EH (cell line): ENCODE results near the gene ARF3.

Source experiments
- DNase-seq: peaks from one replicate; pipeline ENCODE4 v3.0.0-alpha.2; 2015; ENCODE audit warnings: low read depth

The ARF3 gene

GRCh38 chr12:48957141-48958048 lies at the start of gene ARF3:
ARF3 (minus strand) TSS chr12:48957487; CDS start chr12:48941095, 16,392 bp downstream.
- DNase-seq, result peak; percentile 93

DNA sequence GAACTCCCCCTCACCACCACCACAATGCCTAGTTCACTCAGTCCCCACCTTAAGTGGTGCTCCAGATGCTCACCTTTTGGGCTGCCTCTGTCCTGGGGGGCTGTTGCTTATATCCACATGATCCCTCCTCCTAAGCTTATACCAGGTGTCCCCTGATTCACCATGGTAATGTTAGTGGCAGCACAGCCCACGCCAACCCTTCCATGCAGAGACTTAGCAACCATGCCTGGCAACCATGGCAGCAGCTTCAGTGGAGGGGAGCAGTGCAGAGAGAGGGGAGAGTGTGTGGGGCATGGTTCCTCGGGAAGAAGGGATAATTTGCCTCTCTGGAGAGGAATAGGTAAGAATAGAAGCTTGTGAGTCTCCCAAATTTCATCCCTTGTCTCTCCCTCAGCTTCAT lies 43.1 kb upstream of the ARF3 start:
- DNase-seq, result no peak

- DNase-seq, result peak; percentile 75
These were observed 42.3 kb upstream of the ARF3 start, which contains the start of gene DDN for GRCh38 chr12:48999371-49000131. DDN (minus strand) TSS chr12:48999375; CDS start chr12:48999287, 88 bp downstream.

DNA sequence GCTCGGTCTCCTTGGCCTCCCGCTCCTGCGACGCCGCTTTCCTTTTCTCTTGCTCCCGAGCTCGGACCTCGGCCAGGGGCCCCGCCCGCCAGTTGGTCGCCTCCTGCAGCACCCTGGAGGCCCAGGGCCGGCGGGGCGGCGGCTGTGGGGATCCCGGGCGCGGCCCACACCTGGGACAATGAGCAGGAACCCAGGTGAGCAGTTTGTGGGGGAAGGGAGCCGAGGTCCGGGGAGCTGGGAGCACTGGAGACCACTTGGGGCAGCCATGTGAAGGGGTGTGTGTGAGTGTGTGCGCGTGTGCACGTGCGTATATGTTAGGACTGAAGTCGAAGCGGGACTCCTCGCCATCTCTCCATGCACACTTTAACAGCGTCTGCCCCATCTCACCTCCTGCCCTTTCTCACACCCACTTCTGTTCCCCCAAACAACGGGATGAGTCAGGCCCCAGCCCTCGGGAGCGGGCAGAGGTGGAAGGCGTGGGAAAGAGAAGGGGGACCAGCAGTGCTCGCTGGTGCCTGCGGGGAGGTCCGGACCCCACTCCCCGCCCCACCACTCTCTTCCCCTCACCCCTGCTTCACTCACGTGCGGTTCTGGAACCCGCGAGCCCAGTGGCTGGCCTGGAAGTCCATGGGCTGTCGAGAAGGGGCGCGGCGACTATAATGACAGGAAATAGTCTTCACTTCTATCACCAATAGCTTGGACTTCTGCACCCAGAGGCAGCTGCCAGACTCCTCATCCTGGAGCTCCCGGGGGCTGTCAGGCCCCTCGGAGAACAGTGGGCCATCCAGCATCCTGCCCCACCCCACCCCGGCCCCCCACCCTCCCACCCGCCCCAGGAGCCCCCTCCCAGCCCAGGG lies 41.4 kb upstream of the ARF3 start:
- peak; percentile 50 for DNase-seq

DNA sequence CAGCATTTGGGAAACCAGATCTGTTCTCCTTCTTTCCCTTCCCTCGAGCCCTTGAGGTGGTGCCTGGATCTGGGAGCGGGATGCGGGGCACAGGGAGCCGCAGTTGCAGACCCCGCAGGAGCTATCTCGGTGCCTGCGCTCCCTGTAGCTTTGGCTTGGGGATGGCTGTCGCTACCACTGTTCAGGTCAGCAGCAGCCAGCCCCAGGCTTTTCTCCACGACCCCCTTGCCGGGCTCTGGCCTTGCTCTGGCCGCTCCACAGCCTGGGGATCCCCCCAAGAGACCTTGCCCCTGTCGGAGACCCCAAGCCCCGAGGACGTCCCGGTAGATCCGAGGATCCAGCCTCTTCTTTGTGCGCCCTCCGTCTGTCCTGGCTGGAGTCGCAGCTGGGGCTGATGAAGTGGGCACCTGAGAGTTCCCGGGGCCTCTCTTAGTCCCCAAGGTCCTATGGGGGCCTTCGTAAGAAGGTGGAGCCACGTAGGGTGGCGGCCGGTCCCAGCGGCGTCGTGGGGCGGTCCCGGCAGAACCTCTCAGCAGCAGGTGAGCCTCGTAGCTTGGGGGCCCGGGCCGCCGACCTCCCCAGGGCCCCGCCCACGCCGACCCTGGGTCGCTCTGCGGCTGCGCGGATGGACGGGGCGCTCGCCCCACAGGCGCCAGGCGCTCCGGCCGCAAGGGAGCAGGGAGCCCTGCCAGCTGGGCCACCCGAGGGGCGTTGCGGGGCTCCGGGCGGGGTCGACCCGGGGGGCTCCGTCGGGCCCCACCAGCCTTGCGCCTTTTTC lies 40.6 kb upstream of the ARF3 start:
- DNase-seq, result no peak

GRCh38 chr12:48996794-48997718 lies 39.8 kb upstream of the ARF3 start:
- DNase-seq, result peak; percentile 83

DNA sequence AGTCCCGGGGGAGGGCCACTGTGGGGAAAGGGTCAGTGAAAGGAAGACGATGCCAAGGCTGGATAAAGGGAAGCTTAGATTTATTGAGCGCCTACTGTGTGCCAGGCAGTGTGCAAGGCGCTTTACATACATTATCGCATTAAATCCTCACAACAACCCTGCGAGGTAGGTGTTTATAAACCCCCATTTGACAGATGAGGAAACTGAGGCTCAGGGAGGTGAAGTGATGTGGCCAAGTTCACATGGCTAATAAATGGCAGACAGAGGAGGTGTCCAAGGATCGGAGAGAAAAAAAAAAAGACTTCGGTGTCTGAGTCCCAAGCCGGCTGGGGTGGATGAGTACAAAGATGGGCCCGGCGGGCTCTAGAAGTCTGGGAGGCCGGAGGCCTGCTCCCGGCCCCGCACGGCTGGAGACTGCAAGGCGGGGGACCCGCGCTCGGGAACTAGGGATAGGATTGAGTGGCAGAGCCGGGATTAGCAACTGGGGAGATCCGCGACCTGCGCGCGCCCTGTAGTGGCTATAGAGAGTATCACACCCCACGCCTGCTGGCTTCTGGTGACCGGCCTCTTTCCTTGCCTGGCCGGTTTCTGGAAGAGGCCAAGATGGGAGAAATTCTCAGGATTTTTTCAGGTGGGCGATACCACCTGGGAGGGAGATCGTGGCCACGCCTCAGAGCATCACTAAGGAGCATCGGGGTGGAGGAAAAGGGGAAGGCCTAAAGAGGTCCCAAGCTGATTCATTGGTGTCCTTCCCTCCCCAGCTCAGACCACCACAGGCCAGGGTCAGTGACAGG lies 38.0 kb upstream of the ARF3 start:
- DNase-seq, result peak; percentile 84

GRCh38 chr12:48994224-48995085 lies 37.2 kb upstream of the ARF3 start:
- DNase-seq, result no peak

DNA sequence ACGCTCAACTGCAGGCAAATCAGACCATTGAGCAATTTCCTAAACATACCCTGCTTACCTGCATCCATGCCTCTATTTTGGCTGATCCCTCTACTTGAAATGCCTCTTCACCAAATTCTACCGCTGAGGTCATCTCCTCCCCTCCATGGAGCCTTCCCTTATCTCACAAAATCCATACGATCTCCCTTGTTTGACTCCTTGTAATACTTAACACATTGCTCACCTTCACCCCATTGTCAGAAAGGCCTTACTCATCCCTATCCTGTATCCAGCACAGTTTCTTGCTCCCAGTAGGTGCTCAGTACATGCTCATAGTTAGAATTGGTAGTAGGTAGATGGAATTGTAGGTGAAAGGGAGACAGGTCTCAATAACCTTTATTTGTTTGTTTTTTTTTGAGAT lies 36.5 kb upstream of the ARF3 start:
- DNase-seq, result no peak

- DNase-seq, result no peak
These were observed 34.2 kb upstream of the ARF3 start for GRCh38 chr12:48991247-48992050.

DNA sequence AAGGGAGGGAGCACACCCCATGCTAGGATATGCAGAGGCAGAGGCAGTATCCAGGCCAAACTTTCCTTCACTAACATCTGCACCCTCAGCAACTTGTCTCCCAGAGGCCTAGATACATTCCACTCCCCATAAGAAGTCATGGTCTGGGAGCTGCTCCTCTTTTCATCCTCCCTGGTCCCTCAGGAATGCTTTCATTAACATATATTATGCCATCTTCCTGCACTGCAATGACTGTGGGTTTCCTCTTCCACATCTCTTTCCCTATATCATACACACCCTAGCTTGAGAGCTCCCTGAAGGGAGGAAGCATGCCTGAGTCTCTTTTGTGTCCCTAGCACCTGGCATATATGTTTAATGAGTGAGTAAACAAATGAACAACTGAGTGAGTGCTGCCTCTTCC lies 33.3 kb upstream of the ARF3 start:
- DNase-seq, result no peak

DNA sequence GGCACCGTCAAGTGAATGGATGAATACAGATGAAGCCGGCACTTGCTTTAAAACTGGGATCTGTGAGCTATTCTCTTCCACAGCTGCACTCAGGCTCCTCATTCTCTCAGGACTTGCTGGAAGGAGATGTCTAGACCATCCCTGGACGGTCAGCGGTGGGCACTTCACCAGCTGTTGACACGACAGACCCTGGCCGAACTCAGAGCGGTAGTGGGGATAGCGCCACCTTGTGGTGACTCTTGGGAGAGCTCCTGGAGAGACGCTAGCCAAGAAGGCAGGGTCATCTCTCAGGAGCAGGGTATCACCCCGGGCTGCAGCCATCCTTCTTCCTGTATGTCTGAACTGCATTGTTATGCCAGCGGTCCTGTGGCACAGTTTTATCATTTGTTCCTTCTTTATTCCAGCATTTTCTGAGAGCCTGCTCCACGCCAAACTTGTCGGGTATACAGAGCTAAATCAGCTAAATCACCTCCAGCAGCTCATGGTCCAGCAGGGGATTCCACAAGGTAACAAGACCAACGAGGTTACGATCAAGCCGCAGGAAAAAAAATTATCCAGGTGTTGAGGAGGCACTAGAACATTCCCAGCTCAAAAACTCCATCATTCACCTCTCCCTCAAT lies 30.9 kb upstream of the ARF3 start:
- peak; percentile 61 for DNase-seq

- DNase-seq, result no peak
These were observed 29.5 kb upstream of the ARF3 start for GRCh38 chr12:48986720-48987291.

- DNase-seq, result no peak
These were observed 28.6 kb upstream of the ARF3 start for GRCh38 chr12:48985901-48986300.

DNA sequence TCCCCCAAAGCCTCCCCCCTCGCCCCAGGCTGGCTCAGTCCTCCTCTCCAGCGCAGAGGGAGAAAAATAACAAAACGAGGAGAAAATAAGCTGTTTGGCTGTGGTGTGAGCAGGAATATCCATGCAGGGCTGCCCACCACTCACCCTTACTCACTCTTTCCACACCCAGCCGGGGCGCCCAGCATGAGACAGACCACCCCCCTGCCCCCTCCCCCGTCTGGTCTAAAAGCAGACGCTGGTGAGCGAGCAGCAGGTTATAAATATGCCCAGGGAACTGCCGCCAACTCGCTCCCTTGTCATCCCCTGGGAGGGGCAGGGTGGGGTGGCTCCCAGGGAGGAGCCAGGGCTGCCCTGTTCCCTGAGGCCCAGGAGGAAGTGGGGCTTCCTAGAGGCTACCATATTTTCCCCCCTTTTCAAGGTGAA lies 28.2 kb upstream of the ARF3 start:
- no peak for DNase-seq

DNA sequence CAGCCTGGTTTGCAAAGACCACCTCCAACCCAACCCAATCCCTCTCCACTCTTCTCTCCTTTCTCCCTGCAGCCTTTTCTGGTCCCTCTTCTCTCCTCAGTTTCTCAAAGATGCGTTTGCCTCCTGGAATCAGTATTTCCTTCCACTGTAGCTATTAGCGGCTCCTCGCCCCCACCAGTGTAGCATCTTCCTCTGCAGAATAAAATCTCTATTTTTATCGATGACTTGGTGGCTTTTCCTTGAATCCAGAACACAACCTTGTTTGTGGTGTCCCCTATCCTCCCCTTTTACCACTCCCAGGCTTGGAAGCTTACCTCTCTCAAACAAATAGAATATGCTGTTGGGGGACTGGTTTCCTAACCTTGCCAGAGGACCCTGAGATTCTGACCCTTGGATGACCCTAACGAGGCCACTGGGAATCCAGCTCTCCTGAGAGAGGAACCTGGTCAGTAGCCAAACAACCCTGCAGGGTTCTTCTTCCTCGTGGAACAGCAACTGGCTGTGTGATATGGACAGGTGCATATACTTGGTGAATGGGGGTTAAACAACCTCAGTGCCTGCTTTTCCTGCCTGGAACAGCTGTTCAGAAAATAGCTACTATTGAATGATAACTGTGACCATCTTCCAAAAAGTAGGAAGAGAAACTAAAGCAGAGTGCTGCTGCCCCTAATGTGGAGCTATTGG lies 25.3 kb upstream of the ARF3 start:
- DNase-seq, result no peak
